ENCODE results near the gene HDAC5.
A peak's percentile ranks its signal among the peaks of the same experiment; 100 is the strongest.
"Not testable (repeated sequence)": the region's sequence is repeated elsewhere in the genome, so short reads cannot be mapped to it uniquely, and the experiment has no call there.

Gene HDAC5

GRCh38 chr17:44110823-44111633, 12.4 kb downstream of the HDAC5 start:
- peak; percentile 91 for DNase-seq

GRCh38 chr17:44110011-44110686, 13.3 kb downstream of the HDAC5 start:
- DNase-seq: no peak

- no peak for DNase-seq
These were observed 14.2 kb downstream of the HDAC5 start for GRCh38 chr17:44109312-44109630.

- DNase-seq: no peak
These were observed 14.8 kb downstream of the HDAC5 start for GRCh38 chr17:44108440-44109311.

GRCh38 chr17:44106801-44107200, 16.6 kb downstream of the HDAC5 start:
- no peak for DNase-seq

GRCh38 chr17:44105941-44106340, 17.5 kb downstream of the HDAC5 start:
- DNase-seq: no peak

GRCh38 chr17:44105483-44105882, 18.0 kb downstream of the HDAC5 start:
- no peak for DNase-seq

GRCh38 chr17:44102849-44103622, 20.4 kb downstream of the HDAC5 start:
- DNase-seq: no peak

- DNase-seq: not testable (repeated sequence)
These were observed 21.6 kb downstream of the HDAC5 start for GRCh38 chr17:44101858-44102257.

- DNase-seq: no peak
These were observed 26.1 kb downstream of the HDAC5 start for GRCh38 chr17:44097110-44097958.

- DNase-seq: peak; percentile 83
These were observed 27.6 kb downstream of the HDAC5 start for GRCh38 chr17:44095647-44096496.

GRCh38 chr17:44095388-44095646, 28.1 kb downstream of the HDAC5 start:
- DNase-seq: no peak

- DNase-seq: no peak
These were observed 28.6 kb downstream of the HDAC5 start for GRCh38 chr17:44094701-44095387.

GRCh38 chr17:44093231-44093900, 30.1 kb downstream of the HDAC5 start:
- DNase-seq: no peak

GRCh38 chr17:44092051-44092450, 31.4 kb downstream of the HDAC5 start:
- DNase-seq: no peak

- no peak for DNase-seq
These were observed 32.0 kb downstream of the HDAC5 start for GRCh38 chr17:44091200-44091997.

- no peak for DNase-seq
These were observed 35.2 kb downstream of the HDAC5 start for GRCh38 chr17:44088254-44088653.

- no peak for DNase-seq
These were observed 36.1 kb downstream of the HDAC5 start for GRCh38 chr17:44087319-44087718.
